ENCODE data around the gene MARCKS. TPM values are rescaled to one million over a fixed set of nuclear protein-coding genes. Genes with fewer than 3 reads are reported as not detected.

Gene MARCKS
- total and polyA plus RNA-seq, 2 donors (not counting 3 experiments of a cell fraction or from before 2014, with no cell fraction given), result 59.5 to 315 TPM

DNA sequence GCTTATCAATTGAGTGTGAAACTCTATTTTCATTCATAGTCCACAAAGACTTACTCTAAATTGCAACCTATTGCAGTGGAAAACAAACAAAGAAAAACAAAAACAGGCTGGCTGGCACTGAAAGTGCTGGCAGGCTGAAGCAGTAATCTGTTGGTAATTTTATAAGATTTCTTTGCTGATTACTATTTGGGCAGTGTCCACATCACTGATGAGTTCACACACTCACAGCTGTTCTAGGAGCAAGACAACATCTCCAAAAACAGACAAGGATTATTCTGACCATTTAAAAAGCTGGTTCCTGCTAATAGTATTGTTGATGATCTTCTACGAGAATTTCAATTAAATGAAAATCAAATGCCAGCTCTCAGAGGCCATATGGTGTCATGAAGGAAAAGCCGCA, 26.9 kb downstream of the MARCKS start:
- CTCF ChIA-PET, result interaction anchor here (0.8 to 1.6 kb wide), 2 partner anchors 24 to 25 kb away, joined by 3 to 5 read pairs; no protein-coding TSS in a partner anchor

DNA sequence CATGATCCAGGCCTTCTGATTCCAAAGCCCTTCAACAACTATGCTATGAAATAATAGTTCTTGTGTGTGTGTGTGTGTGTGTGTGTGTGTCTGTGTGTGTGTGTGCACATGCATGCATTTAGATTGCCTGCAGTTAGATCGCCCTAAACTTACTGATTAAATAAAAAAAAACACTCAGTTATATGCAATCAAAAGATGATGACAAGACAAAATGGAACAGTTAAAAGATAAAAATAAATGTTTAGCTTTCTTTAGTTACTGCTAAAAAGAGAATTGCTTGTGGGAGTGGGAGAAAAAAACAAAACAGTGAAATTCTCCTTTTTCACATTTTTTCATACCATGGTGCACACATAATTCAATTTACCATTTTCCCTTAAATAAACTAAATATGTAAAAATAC, 29.4 kb downstream of the MARCKS start:
- Histone ChIP-seq H3K27ac (ENCODE audit: insufficient read depth, low read depth, low read length) (no peak overlapping the region), H3K9ac (replicated peaks; ENCODE audit: extremely low read depth, insufficient read depth, low read length) (no peak overlapping the region), H3K9me3 (replicated peaks; ENCODE audit: control insufficient read depth, insufficient read depth, low read length) (no peaks in the 10 kb centered on the region), H3K79me2 (ENCODE audit: control insufficient read depth, insufficient read depth, low read length) (no peaks in the 10 kb centered on the region), H3K4me3 (replicated peaks in 1 of 3; ENCODE audit: insufficient read depth in 1 of 3, low read depth in 1 of 3, low read length in 3 of 3) (no peak overlapping the region), H3K27me3 (ENCODE audit: control insufficient read depth in 2 of 2, insufficient read depth in 2 of 2, low read length in 2 of 2) (no peaks in the 10 kb centered on the region), H3K36me3 (ENCODE audit: control insufficient read depth in 2 of 2, extremely low read depth in 1 of 2, insufficient read depth in 2 of 2, low read length in 2 of 2) (no peaks in the 10 kb centered on the region), H3K4me2 (ENCODE audit: insufficient read depth, low read length) (no peak overlapping the region), H4K20me1 (replicated peaks; ENCODE audit: control insufficient read depth, extremely low read depth, insufficient read depth, low read length) (no peaks in the 10 kb centered on the region), H3K4me1 (ENCODE audit: control insufficient read depth, extremely low read depth, insufficient read depth, low read length) (no peaks in the 10 kb centered on the region), H2AFZ (ENCODE audit: low read depth, low read length) (no peak overlapping the region), H3K9me1 (replicated peaks; ENCODE audit: control insufficient read depth, extremely low read depth, insufficient read depth, low read length) (no peaks in the 10 kb centered on the region)
- TF ChIP-seq JUN (IDR thresholded peaks at IDR 0.05; ENCODE audit: borderline replicate concordance, insufficient read depth, insufficient read length, low read depth) (no peak), EZH2 (IDR thresholded peaks at IDR 0.05; ENCODE audit: borderline replicate concordance, low read depth, low read length, severe bottlenecking) (no peak), POLR2AphosphoS5 (IDR thresholded peaks at IDR 0.05; ENCODE audit: insufficient read depth, low read depth, low read length) (no peak), MYC (IDR thresholded peaks at IDR 0.05; ENCODE audit: low read depth, low read length) (no peak), POLR2A (IDR thresholded peaks at IDR 0.05; ENCODE audit: low read depth, low read length) (no peak), GATA2 (IDR thresholded peaks at IDR 0.05; ENCODE audit: insufficient read depth, insufficient read length, low read depth, low read length) (no peak), FOS (IDR thresholded peaks at IDR 0.05; ENCODE audit: borderline replicate concordance, insufficient read depth, low read length) (no peak)
- TF ChIP-seq, protein P1, sequence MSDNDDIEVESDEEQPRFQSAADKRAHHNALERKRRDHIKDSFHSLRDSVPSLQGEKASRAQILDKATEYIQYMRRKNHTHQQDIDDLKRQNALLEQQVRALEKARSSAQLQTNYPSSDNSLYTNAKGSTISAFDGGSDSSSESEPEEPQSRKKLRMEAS (IDR thresholded peaks at IDR 0.05; ENCODE audit: insufficient read depth, insufficient read length), result no peak
- TF ChIP-seq, protein P2, sequence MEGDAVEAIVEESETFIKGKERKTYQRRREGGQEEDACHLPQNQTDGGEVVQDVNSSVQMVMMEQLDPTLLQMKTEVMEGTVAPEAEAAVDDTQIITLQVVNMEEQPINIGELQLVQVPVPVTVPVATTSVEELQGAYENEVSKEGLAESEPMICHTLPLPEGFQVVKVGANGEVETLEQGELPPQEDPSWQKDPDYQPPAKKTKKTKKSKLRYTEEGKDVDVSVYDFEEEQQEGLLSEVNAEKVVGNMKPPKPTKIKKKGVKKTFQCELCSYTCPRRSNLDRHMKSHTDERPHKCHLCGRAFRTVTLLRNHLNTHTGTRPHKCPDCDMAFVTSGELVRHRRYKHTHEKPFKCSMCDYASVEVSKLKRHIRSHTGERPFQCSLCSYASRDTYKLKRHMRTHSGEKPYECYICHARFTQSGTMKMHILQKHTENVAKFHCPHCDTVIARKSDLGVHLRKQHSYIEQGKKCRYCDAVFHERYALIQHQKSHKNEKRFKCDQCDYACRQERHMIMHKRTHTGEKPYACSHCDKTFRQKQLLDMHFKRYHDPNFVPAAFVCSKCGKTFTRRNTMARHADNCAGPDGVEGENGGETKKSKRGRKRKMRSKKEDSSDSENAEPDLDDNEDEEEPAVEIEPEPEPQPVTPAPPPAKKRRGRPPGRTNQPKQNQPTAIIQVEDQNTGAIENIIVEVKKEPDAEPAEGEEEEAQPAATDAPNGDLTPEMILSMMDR (IDR thresholded peaks at IDR 0.05; ENCODE audit: extremely low read depth in 1 of 2, insufficient read depth in 1 of 2, low read depth in 1 of 2, low read length in 2 of 2), result no peak
- ChIA-PET POLR2A (no interaction called here), CTCF (no interaction called here)
- DNase-seq (ENCODE audit: low read depth, low spot score) (no peak), FAIRE-seq (no peak)
- dilution Hi-C loops (cut with MboI; ENCODE audit: extremely low pct_ligation_motif_present, low sequenced_read_pairs) (no loop called here), intact Hi-C loops (cut with micrococcal nuclease) (no loop called here)
- no TSS peak for BruUV-seq (replicated peaks)

More for the DNA sequence above, 26.9 kb downstream of the MARCKS start:
- no peaks in the 10 kb centered on the region for H3K36me3 ChIP-seq (ENCODE audit: control insufficient read depth in 2 of 2, extremely low read depth in 1 of 2, insufficient read depth in 2 of 2, low read length in 2 of 2)
- H3K4me1 ChIP-seq (ENCODE audit: control insufficient read depth, extremely low read depth, insufficient read depth, low read length), result peaks cover 4% of the 10 kb centered on the region
- H4K20me1 ChIP-seq (replicated peaks; ENCODE audit: control insufficient read depth, extremely low read depth, insufficient read depth, low read length), result no peaks in the 10 kb centered on the region
- no peaks in the 10 kb centered on the region for H3K9me3 ChIP-seq (replicated peaks; ENCODE audit: control insufficient read depth, insufficient read depth, low read length)
- H3K9me1 ChIP-seq (replicated peaks; ENCODE audit: control insufficient read depth, extremely low read depth, insufficient read depth, low read length), result no peaks in the 10 kb centered on the region
- no peak overlapping the region for H3K4me2 ChIP-seq (ENCODE audit: insufficient read depth, low read length)
- H2AFZ ChIP-seq (ENCODE audit: low read depth, low read length), result no peak overlapping the region
- H3K79me2 ChIP-seq (ENCODE audit: control insufficient read depth, insufficient read depth, low read length), result no peaks in the 10 kb centered on the region
- no peak for TF ChIP-seq POLR2AphosphoS5 (IDR thresholded peaks at IDR 0.05; ENCODE audit: insufficient read depth, low read depth, low read length)
- TF ChIP-seq, protein P2 (IDR thresholded peaks at IDR 0.05; ENCODE audit: extremely low read depth in 1 of 2, insufficient read depth in 1 of 2, low read depth in 1 of 2, low read length in 2 of 2), result no peak
- no peak for TF ChIP-seq FOS (IDR thresholded peaks at IDR 0.05; ENCODE audit: borderline replicate concordance, insufficient read depth, low read length)
- H3K27ac ChIP-seq (ENCODE audit: insufficient read depth, low read depth, low read length), result no peak overlapping the region
- FAIRE-seq, result no peak
- no TSS peak for BruUV-seq (replicated peaks)
- dilution Hi-C loops (cut with MboI; ENCODE audit: extremely low pct_ligation_motif_present, low sequenced_read_pairs), result no loop called here
- no peak for DNase-seq (ENCODE audit: low read depth, low spot score)
- intact Hi-C loops (cut with micrococcal nuclease), result no loop called here
- no peaks in the 10 kb centered on the region for H3K27me3 ChIP-seq (ENCODE audit: control insufficient read depth in 2 of 2, insufficient read depth in 2 of 2, low read length in 2 of 2)
- H3K4me3 ChIP-seq (replicated peaks in 1 of 3; ENCODE audit: insufficient read depth in 1 of 3, low read depth in 1 of 3, low read length in 3 of 3), result no peak overlapping the region
- POLR2A ChIA-PET, result no interaction called here
- H3K9ac ChIP-seq (replicated peaks; ENCODE audit: extremely low read depth, insufficient read depth, low read length), result no peak overlapping the region

All from endothelial cell of umbilical vein (primary cell).